ENCODE results near the gene AFDN. TPM values are rescaled to one million over a fixed set of nuclear protein-coding genes. Genes with fewer than 3 reads are reported as not detected.

AFDN gene
- total and polyA plus RNA-seq, 2 experiments from 2014 or later, result 66.9 to 200 TPM

DNA sequence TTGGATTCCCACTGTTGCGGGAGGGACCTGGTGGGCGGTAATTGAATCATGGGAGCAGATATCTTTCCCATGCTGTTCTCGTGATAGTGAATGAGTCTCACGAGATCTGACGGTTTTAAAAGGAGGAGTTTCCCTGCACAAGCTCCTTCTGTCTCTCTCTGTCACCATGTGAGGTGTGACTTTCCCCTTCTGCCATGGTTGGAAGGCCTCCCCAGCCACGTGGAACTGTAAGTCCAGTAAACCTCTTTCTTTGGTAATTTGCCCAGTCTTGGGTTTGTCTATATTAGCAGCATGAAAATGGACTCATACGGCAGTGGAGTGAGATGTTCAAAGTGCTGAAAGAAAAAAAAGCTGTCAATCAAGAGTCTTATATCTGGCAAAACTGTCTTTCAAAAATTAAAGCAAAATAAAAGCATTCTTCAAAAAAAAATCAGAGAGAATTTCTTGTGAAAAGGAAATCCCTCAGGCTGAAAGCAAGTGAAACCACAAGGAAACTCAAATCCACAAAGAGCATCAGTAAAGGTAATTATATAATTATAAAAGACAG, 155.3 kb downstream of the AFDN start:
- Histone ChIP-seq H3K79me2 (replicated peaks; ENCODE audit: insufficient read depth) (no peaks in the 10 kb centered on the region), H4K20me1 (replicated peaks; ENCODE audit: insufficient read depth) (no peaks in the 10 kb centered on the region), H3K9me2 (ENCODE audit: insufficient read depth) (peaks cover 6% of the 10 kb centered on the region; the same call in 1 of the 2 replicates), H3K27ac (ENCODE audit: low read depth) (no peak overlapping the region), H2AFZ (no peak overlapping the region), H3K4me2 (no peak overlapping the region), H3K36me3 (ENCODE audit: insufficient read depth) (no peaks in the 10 kb centered on the region), H3F3A (replicated peaks; ENCODE audit: low read depth) (no peaks in the 10 kb centered on the region), H3K4me1 (ENCODE audit: insufficient read depth) (no peaks in the 10 kb centered on the region), H3K4me3 (no peak overlapping the region), H3K27me3 (ENCODE audit: insufficient read depth) (no peaks in the 10 kb centered on the region)
- peaks cover 1% of the 10 kb centered on the region for H3K27me3 Mint-ChIP-seq (ENCODE audit: insufficient read depth, low read depth, poor library complexity)
- no peak overlapping the region for H3K27ac Mint-ChIP-seq
- peaks cover 16% of the 10 kb centered on the region; the same call in 2 of the 3 replicates for H3K9me3 Mint-ChIP-seq
- DNase-seq (ENCODE audit: low spot score) (no peak), ATAC-seq (no peak)
- peaks cover 13% of the 10 kb centered on the region for H3K36me3 Mint-ChIP-seq (ENCODE audit: low read depth)
- H3K4me3 Mint-ChIP-seq, result no peak overlapping the region
- no peaks in the 10 kb centered on the region; the same call in 2 of the 3 replicates for H3K4me1 Mint-ChIP-seq
- TF ChIP-seq, protein P1, sequence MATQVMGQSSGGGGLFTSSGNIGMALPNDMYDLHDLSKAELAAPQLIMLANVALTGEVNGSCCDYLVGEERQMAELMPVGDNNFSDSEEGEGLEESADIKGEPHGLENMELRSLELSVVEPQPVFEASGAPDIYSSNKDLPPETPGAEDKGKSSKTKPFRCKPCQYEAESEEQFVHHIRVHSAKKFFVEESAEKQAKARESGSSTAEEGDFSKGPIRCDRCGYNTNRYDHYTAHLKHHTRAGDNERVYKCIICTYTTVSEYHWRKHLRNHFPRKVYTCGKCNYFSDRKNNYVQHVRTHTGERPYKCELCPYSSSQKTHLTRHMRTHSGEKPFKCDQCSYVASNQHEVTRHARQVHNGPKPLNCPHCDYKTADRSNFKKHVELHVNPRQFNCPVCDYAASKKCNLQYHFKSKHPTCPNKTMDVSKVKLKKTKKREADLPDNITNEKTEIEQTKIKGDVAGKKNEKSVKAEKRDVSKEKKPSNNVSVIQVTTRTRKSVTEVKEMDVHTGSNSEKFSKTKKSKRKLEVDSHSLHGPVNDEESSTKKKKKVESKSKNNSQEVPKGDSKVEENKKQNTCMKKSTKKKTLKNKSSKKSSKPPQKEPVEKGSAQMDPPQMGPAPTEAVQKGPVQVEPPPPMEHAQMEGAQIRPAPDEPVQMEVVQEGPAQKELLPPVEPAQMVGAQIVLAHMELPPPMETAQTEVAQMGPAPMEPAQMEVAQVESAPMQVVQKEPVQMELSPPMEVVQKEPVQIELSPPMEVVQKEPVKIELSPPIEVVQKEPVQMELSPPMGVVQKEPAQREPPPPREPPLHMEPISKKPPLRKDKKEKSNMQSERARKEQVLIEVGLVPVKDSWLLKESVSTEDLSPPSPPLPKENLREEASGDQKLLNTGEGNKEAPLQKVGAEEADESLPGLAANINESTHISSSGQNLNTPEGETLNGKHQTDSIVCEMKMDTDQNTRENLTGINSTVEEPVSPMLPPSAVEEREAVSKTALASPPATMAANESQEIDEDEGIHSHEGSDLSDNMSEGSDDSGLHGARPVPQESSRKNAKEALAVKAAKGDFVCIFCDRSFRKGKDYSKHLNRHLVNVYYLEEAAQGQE (IDR thresholded peaks at IDR 0.05; ENCODE audit: unreplicated experiment), result no peak
- TF ChIP-seq POLR2AphosphoS5 (IDR thresholded peaks at IDR 0.05; ENCODE audit: low read depth), result no peak
- TF ChIP-seq, protein P2, sequence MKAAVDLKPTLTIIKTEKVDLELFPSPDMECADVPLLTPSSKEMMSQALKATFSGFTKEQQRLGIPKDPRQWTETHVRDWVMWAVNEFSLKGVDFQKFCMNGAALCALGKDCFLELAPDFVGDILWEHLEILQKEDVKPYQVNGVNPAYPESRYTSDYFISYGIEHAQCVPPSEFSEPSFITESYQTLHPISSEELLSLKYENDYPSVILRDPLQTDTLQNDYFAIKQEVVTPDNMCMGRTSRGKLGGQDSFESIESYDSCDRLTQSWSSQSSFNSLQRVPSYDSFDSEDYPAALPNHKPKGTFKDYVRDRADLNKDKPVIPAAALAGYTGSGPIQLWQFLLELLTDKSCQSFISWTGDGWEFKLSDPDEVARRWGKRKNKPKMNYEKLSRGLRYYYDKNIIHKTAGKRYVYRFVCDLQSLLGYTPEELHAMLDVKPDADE (IDR thresholded peaks at IDR 0.05), result no peak
- TF ChIP-seq EZH2phosphoT487 (IDR thresholded peaks at IDR 0.05; ENCODE audit: unreplicated experiment), result no peak

DNA sequence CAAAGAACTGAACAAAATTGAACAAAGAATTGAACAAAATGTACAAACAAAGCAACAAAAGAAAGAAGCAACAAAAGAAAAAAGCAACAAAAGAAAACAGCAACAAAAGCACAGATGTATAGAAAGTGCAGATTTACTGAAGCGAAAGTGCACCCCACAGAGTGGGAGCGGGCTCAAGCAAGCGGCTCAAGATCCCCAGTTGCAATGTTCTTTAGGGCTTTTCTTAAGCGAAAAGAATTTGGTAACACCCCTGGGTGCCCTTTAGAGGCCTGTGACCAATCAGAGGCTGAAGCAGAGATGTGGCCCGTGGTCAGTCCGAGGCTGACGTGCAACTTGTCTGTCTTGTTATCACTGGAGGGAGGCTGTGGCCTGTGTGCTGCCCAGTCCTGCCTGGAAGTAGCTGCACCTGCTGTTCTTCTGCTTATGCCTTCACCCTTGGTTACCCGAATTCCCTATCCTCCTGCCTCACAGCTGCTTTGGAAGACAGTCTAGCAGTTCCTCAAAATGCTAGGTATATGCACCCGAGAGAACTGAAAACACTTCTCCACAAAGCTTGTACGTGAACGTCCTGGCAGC, 157.5 kb downstream of the AFDN start:
- no peak overlapping the region for H3K27ac ChIP-seq (ENCODE audit: low read depth)
- H3K4me2 ChIP-seq, result no peak overlapping the region
- H3K36me3 Mint-ChIP-seq (ENCODE audit: low read depth), result peaks cover 10% of the 10 kb centered on the region
- H3K4me1 Mint-ChIP-seq, result no peaks in the 10 kb centered on the region; the same call in 2 of the 3 replicates
- peaks cover 10% of the 10 kb centered on the region; the same call in 2 of the 3 replicates for H3K9me3 Mint-ChIP-seq
- no peaks in the 10 kb centered on the region for H3F3A ChIP-seq (replicated peaks; ENCODE audit: low read depth)
- peaks cover 10% of the 10 kb centered on the region; the same call in 1 of the 2 replicates for H3K9me2 ChIP-seq (ENCODE audit: insufficient read depth)
- no peaks in the 10 kb centered on the region for H4K20me1 ChIP-seq (replicated peaks; ENCODE audit: insufficient read depth)
- ATAC-seq (no peak), DNase-seq (ENCODE audit: low spot score) (no peak)
- no peaks in the 10 kb centered on the region for H3K27me3 Mint-ChIP-seq (ENCODE audit: insufficient read depth, low read depth, poor library complexity)
- no peaks in the 10 kb centered on the region for H3K79me2 ChIP-seq (replicated peaks; ENCODE audit: insufficient read depth)
- H3K4me1 ChIP-seq (ENCODE audit: insufficient read depth), result no peaks in the 10 kb centered on the region
- no peak overlapping the region for H2AFZ ChIP-seq
- H3K27me3 ChIP-seq (ENCODE audit: insufficient read depth), result no peaks in the 10 kb centered on the region
- no peaks in the 10 kb centered on the region for H3K36me3 ChIP-seq (ENCODE audit: insufficient read depth)
- H3K27ac Mint-ChIP-seq, result no peak overlapping the region
- H3K4me3 ChIP-seq, result no peak overlapping the region
- no peak overlapping the region for H3K4me3 Mint-ChIP-seq
- TF ChIP-seq, protein P1 (IDR thresholded peaks at IDR 0.05; ENCODE audit: unreplicated experiment), result no peak
- TF ChIP-seq, protein P3, sequence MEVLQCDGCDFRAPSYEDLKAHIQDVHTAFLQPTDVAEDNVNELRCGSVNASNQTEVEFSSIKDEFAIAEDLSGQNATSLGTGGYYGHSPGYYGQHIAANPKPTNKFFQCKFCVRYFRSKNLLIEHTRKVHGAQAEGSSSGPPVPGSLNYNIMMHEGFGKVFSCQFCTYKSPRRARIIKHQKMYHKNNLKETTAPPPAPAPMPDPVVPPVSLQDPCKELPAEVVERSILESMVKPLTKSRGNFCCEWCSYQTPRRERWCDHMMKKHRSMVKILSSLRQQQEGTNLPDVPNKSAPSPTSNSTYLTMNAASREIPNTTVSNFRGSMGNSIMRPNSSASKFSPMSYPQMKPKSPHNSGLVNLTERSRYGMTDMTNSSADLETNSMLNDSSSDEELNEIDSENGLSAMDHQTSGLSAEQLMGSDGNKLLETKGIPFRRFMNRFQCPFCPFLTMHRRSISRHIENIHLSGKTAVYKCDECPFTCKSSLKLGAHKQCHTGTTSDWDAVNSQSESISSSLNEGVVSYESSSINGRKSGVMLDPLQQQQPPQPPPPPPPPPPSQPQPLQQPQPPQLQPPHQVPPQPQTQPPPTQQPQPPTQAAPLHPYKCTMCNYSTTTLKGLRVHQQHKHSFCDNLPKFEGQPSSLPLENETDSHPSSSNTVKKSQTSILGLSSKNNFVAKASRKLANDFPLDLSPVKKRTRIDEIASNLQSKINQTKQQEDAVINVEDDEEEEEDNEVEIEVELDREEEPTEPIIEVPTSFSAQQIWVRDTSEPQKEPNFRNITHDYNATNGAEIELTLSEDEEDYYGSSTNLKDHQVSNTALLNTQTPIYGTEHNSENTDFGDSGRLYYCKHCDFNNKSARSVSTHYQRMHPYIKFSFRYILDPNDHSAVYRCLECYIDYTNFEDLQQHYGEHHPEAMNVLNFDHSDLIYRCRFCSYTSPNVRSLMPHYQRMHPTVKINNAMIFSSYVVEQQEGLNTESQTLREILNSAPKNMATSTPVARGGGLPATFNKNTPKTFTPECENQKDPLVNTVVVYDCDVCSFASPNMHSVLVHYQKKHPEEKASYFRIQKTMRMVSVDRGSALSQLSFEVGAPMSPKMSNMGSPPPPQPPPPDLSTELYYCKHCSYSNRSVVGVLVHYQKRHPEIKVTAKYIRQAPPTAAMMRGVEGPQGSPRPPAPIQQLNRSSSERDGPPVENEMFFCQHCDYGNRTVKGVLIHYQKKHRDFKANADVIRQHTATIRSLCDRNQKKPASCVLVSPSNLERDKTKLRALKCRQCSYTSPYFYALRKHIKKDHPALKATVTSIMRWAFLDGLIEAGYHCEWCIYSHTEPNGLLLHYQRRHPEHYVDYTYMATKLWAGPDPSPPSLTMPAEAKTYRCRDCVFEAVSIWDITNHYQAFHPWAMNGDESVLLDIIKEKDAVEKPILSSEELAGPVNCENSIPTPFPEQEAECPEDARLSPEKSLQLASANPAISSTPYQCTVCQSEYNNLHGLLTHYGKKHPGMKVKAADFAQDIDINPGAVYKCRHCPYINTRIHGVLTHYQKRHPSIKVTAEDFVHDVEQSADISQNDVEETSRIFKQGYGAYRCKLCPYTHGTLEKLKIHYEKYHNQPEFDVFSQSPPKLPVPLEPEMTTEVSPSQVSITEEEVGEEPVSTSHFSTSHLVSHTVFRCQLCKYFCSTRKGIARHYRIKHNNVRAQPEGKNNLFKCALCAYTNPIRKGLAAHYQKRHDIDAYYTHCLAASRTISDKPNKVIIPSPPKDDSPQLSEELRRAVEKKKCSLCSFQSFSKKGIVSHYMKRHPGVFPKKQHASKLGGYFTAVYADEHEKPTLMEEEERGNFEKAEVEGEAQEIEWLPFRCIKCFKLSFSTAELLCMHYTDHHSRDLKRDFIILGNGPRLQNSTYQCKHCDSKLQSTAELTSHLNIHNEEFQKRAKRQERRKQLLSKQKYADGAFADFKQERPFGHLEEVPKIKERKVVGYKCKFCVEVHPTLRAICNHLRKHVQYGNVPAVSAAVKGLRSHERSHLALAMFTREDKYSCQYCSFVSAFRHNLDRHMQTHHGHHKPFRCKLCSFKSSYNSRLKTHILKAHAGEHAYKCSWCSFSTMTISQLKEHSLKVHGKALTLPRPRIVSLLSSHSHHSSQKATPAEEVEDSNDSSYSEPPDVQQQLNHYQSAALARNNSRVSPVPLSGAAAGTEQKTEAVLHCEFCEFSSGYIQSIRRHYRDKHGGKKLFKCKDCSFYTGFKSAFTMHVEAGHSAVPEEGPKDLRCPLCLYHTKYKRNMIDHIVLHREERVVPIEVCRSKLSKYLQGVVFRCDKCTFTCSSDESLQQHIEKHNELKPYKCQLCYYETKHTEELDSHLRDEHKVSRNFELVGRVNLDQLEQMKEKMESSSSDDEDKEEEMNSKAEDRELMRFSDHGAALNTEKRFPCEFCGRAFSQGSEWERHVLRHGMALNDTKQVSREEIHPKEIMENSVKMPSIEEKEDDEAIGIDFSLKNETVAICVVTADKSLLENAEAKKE (CRISPR knock-in tag; IDR thresholded peaks at IDR 0.05), result no peak
- TF ChIP-seq EZH2phosphoT487 (IDR thresholded peaks at IDR 0.05; ENCODE audit: unreplicated experiment), result no peak
